Duodenal mucosa (tissue), 2 donors: ENCODE measurements around the gene GET4.
"Not testable (repeated sequence)": the region's sequence is repeated elsewhere in the genome, so short reads cannot be mapped to it uniquely, and the experiment has no call there.

ENCODE experiments used
- H3K27ac ChIP-seq: one replicate; pipeline ENCODE4 v1.7.0; 2013; ENCODE audit warnings: low read depth, low read length
- H3K27me3 ChIP-seq, 2 donors: one replicate each; pipeline ENCODE4 v1.7.0; 2013; ENCODE audit warnings: low read length in 2 of 2, control low read depth in 1 of 2; ENCODE audit not compliant: insufficient read depth in 2 of 2, control insufficient read depth in 1 of 2
- H3K36me3 ChIP-seq, 2 donors: one replicate each; pipeline ENCODE4 v1.7.0; 2013; ENCODE audit warnings: low read length in 2 of 2, control low read depth in 1 of 2; ENCODE audit not compliant: insufficient read depth in 2 of 2, control insufficient read depth in 1 of 2
- H3K4me1 ChIP-seq, 2 donors: one replicate each; pipeline ENCODE4 v1.7.0; 2013; ENCODE audit warnings: low read length in 2 of 2, control low read depth in 1 of 2; ENCODE audit not compliant: insufficient read depth in 2 of 2, control insufficient read depth in 1 of 2
- H3K4me3 ChIP-seq, 2 donors: one replicate each; pipeline ENCODE4 v1.7.0; 2013; ENCODE audit warnings: low read length in 2 of 2, low read depth in 1 of 2
- H3K9ac ChIP-seq, 2 donors: one replicate each; pipeline ENCODE4 v1.7.0; 2013; ENCODE audit warnings: low read length in 2 of 2, low read depth in 1 of 2
- H3K9me3 ChIP-seq, 2 donors: one replicate each; pipeline ENCODE4 v1.7.0; 2013; ENCODE audit warnings: low read length in 2 of 2, control low read depth in 1 of 2; ENCODE audit not compliant: control insufficient read depth in 1 of 2

The GET4 gene

DNA sequence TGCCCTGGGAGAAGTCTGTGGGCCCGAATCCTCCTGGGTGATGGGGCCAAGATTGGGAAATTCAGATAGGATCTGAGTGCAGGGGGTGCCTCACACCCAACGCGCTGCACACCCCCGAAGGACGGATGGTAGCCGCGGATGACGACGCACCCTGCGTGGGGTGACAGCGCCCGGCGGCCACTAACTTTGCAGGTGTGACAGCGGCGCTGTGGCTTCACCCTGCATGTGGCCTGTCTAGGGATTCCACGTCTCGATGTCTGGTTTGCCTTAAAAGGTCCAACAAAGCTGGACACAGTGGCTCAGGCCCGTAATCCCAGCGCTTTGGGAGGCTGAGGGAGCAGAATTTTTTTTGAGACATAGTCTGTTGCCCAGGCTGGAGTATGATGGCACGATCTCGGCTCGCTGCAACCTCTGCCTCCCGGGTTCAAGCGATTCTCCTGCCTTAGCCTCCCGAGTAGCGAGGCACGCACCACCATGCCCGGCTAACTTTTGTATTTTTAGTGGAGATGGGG is 59.6 kb downstream of the GET4 start:
- peaks cover 0 to 9% of the 10 kb centered on the region in 2 donors for H3K36me3 ChIP-seq
- H3K9me3 ChIP-seq = no peaks in the 10 kb centered on the region
- no peak overlapping the region for H3K4me3 ChIP-seq
- no peaks in the 10 kb centered on the region for H3K4me1 ChIP-seq
- no peak overlapping the region for H3K9ac ChIP-seq
- no peaks in the 10 kb centered on the region for H3K27me3 ChIP-seq
- H3K27ac ChIP-seq = no peak overlapping the region

DNA sequence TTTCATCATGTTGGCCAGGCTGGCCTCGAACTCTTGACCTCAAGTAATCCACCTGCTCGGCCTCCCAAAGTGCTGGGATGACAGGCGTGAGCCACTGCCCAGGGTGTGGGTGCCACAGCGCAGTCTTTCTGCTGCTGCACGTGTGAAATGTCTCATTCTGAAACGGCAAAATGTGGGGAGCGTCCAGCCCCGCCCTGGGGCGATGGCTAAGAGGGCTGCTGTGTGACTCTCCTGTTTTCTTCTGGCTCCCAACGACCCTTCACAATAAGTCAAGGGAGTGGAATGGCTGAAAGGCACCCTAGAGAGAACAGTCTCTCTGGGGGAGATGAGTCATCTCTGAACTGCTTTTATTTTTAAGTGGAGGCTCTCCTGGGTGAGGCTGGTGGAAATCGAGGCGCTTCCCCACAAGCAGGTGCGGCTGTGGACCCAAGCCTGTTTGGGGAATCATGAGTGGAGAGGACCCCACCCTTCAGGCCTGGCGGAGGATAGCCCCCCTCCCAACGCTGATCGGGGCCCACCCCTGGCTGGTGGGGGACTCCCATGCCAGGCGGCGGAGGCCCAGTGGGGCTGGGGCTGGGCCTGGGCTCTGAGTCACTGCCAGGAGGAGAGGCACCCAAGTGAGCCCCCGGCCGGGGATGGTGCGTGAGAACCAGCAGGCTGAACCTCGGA is 60.2 kb downstream of the GET4 start:
- Histone ChIP-seq H3K9ac (no peak overlapping the region), H3K4me3 (no peak overlapping the region), H3K27me3 (no peaks in the 10 kb centered on the region), H3K36me3 (peaks cover 0 to 9% of the 10 kb centered on the region in 2 donors), H3K27ac (no peak overlapping the region), H3K4me1 (no peaks in the 10 kb centered on the region), H3K9me3 (no peaks in the 10 kb centered on the region)

DNA sequence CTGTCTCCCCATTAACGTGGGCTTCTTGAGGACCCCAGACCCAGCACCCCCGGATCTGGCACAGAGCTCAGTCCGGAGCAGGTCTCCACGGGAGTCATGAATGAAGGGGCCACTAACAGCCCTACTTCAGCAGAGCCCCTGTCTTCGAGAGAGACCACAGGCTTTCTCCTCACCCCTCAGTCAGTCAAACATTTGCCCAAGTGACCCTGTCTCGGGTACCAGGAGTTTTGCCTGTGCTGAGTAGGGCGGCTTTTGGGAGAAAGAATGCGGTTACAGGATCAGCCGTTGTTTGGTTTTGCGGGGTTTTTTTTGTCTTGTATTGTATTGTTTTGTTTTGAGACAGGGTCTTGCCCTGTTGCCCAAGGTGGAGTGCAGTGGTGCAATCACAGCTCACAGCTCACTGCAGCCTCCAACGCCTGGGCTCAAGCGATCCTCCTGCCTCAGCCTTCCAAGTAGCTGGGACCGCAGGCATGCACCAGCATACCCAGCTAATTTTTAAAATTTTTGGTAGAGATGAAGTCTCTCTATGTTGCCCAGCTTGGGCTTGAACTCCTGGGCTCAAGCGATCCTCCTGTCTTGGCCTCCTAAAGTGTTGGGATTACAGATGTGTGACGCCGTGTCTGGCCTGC is 61.6 kb downstream of the GET4 start:
- H3K9me3 ChIP-seq = no peaks in the 10 kb centered on the region
- no peak overlapping the region for H3K9ac ChIP-seq
- no peak overlapping the region for H3K27ac ChIP-seq
- H3K4me1 ChIP-seq = no peaks in the 10 kb centered on the region
- no peak overlapping the region for H3K4me3 ChIP-seq
- H3K36me3 ChIP-seq = peaks cover 0 to 4% of the 10 kb centered on the region in 2 donors
- no peaks in the 10 kb centered on the region for H3K27me3 ChIP-seq

GRCh38 chr7:938546-939185 is 62.3 kb downstream of the GET4 start:
- H3K9me3 ChIP-seq = no peaks in the 10 kb centered on the region
- H3K27me3 ChIP-seq = no peaks in the 10 kb centered on the region
- H3K36me3 ChIP-seq = peaks cover 0 to 4% of the 10 kb centered on the region in 2 donors
- no peak overlapping the region for H3K27ac ChIP-seq
- no peak overlapping the region for H3K9ac ChIP-seq
- no peak overlapping the region for H3K4me3 ChIP-seq
- H3K4me1 ChIP-seq = no peaks in the 10 kb centered on the region

- H3K4me3 ChIP-seq = no peak overlapping the region
- peaks cover 0 to 1% of the 10 kb centered on the region in 2 donors for H3K36me3 ChIP-seq
- H3K27me3 ChIP-seq = no peaks in the 10 kb centered on the region
- H3K4me1 ChIP-seq = peaks cover 0 to 3% of the 10 kb centered on the region in 2 donors
- no peaks in the 10 kb centered on the region for H3K9me3 ChIP-seq
- no peak overlapping the region for H3K27ac ChIP-seq
- no peak overlapping the region for H3K9ac ChIP-seq
Measured at GRCh38 chr7:939843-940242, 63.5 kb downstream of the GET4 start.

DNA sequence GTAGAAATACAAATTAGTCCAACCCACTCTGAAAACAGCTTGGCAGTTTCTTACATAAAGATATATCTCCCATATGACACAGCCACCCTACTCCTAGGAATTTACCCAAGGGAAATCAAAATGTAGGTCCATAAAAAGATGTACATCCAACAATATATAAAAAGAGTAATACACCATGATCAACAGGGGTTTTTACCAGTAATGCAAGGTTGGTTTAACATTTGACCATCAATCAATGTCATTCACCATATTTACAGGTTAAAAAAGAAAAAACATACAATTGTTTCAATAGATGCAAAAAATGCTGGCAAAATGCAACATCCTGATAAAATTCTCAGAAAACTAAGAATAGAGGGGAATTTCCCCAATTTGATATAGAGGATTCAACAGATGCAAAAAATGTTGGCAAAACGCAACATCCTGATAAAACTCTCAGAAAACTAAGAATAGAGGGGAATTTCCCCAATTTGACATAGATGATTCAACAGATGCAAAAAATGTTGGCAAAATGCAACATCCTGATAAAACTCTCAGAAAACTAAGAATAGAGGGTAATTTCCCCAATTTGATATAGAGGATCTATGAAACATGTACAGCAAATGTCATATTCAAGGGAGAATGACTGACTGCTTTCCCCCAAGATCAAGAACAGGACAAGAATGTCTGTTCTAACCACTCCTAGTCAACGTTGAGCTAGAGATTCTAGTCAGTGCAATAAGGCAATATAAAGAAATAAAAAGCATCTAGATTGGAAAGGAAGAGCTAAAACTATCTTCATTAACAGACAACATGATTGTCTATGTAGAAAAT is 64.5 kb downstream of the GET4 start:
- no peak overlapping the region for H3K9ac ChIP-seq
- H3K4me3 ChIP-seq = no peak overlapping the region
- no peaks in the 10 kb centered on the region for H3K9me3 ChIP-seq
- no peaks in the 10 kb centered on the region for H3K36me3 ChIP-seq
- no peak overlapping the region for H3K27ac ChIP-seq
- H3K4me1 ChIP-seq = peaks cover 7 to 8% of the 10 kb centered on the region in 2 donors
- no peaks in the 10 kb centered on the region for H3K27me3 ChIP-seq

- H3K36me3 ChIP-seq, H3K4me3 ChIP-seq, H3K27ac ChIP-seq, H3K9me3 ChIP-seq, H3K9ac ChIP-seq, H3K27me3 ChIP-seq: not testable (repeated sequence)
- peaks cover 12 to 19% of the 10 kb centered on the region in 2 donors for H3K4me1 ChIP-seq
Measured at GRCh38 chr7:943793-944192, 67.4 kb downstream of the GET4 start.

GRCh38 chr7:944744-945143 is 68.4 kb downstream of the GET4 start:
- Histone ChIP-seq H3K4me1 (peaks cover 19 to 22% of the 10 kb centered on the region in 2 donors), H3K9ac (peak overlapping the region; percentile 61 to 84), H3K27ac (peak overlapping the region; percentile 90), H3K9me3 (no peaks in the 10 kb centered on the region), H3K4me3 (peak overlapping the region; percentile 37 to 57), H3K36me3 (no peaks in the 10 kb centered on the region), H3K27me3 (no peaks in the 10 kb centered on the region)

DNA sequence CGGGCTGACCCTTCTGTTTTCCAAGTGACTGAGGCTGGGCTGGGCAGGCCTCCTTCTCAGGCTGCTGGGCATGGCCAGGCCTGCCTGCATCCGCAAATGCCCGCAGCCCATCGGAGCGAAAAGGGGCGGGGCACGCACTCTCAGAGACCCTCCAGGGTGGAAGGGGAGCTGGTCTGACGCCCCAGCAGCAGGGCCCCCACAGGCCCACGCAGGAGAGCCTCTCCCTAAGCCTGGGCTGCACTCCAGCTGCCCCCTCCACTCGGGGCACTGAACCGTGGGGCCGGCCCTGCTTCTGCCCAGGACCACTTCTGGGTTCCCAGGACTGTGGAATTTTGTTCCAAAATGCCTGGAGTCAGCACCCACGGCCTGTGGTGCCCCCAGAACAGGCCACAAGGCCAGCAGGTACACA is 68.8 kb downstream of the GET4 start:
- no peaks in the 10 kb centered on the region for H3K27me3 ChIP-seq
- H3K9me3 ChIP-seq = no peaks in the 10 kb centered on the region
- H3K36me3 ChIP-seq = no peaks in the 10 kb centered on the region
- peaks cover 19 to 24% of the 10 kb centered on the region in 2 donors for H3K4me1 ChIP-seq
- H3K9ac ChIP-seq = peak overlapping the region; percentile 61 to 84
- peak overlapping the region; percentile 37 to 57 for H3K4me3 ChIP-seq
- H3K27ac ChIP-seq = peak overlapping the region; percentile 90
